ENCODE data around the gene PLOD2.

The PLOD2 gene

GRCh38 chr3:146033950-146034349 is 127.0 kb downstream of the PLOD2 start:
- no peak for DNase-seq

- no peak for DNase-seq
Measured at GRCh38 chr3:146026547-146026946, 134.4 kb downstream of the PLOD2 start.

GRCh38 chr3:146024260-146024659 is 136.7 kb downstream of the PLOD2 start:
- no peak for DNase-seq

- DNase-seq = no peak
Measured at GRCh38 chr3:146020969-146021368, 140.0 kb downstream of the PLOD2 start.

- DNase-seq = no peak
Measured at GRCh38 chr3:146019508-146019907, 141.5 kb downstream of the PLOD2 start.
